Liver (tissue), 9 donors: ENCODE measurements around the gene IL22RA1. TPM values are rescaled to one million over a fixed set of nuclear protein-coding genes. Genes with fewer than 3 reads are reported as not detected.

Source experiments
- DNase-seq: peaks from one replicate; pipeline ENCODE4 v3.0.0-alpha.2; 2017; ENCODE audit warnings: low spot score
- H3K27ac ChIP-seq, 2 donors: one replicate each; pipeline ENCODE4 v1.7.0; 2013; ENCODE audit warnings: inconsistent platforms in 2 of 2, low read length in 2 of 2, control low read depth in 1 of 2, low read depth in 1 of 2, mild to moderate bottlenecking in 1 of 2
- H3K27me3 ChIP-seq, 4 donors: one replicate each; pipeline versions ENCODE4 v1.6.1 to v1.7.0; 2013; ENCODE audit warnings: low read length in 3 of 4, inconsistent platforms in 1 of 4, mild to moderate bottlenecking in 1 of 4, moderate library complexity in 1 of 4; ENCODE audit not compliant: control insufficient read depth in 4 of 4, insufficient read depth in 4 of 4
- H3K36me3 ChIP-seq, 4 donors: one replicate each; pipeline versions ENCODE4 v1.6.1 to v1.7.0; 2013; ENCODE audit warnings: low read length in 3 of 4, mild to moderate bottlenecking in 3 of 4, low read depth in 1 of 4, moderate library complexity in 1 of 4; ENCODE audit not compliant: control insufficient read depth in 4 of 4, insufficient read depth in 3 of 4
- H3K4me1 ChIP-seq, 4 donors: one replicate each; pipeline versions ENCODE4 v1.6.1 to v1.7.0; 2013; ENCODE audit warnings: low read length in 3 of 4, mild to moderate bottlenecking in 3 of 4, moderate library complexity in 1 of 4; ENCODE audit not compliant: control insufficient read depth in 4 of 4, insufficient read depth in 4 of 4
- H3K4me3 ChIP-seq, 3 donors: one replicate each; pipeline versions ENCODE4 v1.6.1 to v1.7.0; 2013; ENCODE audit warnings: low read length in 3 of 3, control low read depth in 1 of 3, low read depth in 1 of 3, mild to moderate bottlenecking in 1 of 3
- H3K9ac ChIP-seq, 2 donors: one replicate each; pipeline ENCODE4 v1.7.0; 2013; ENCODE audit warnings: low read length in 2 of 2, mild to moderate bottlenecking in 2 of 2, moderate library complexity in 2 of 2, control low read depth in 1 of 2, low read depth in 1 of 2
- H3K9me3 ChIP-seq, 4 donors: one replicate each; pipeline versions ENCODE4 v1.6.1 to v1.7.0; 2013; ENCODE audit warnings: low read length in 3 of 4; ENCODE audit not compliant: control insufficient read depth in 4 of 4
- EGR1 ChIP-seq, 2 donors: IDR thresholded peaks; 2 replicates each; pipeline ENCODE4 v1.6.1; 2016 to 2018; ENCODE audit warnings: antibody characterized with exemption in 2 of 2, low read depth in 2 of 2
- FOXA1 ChIP-seq: IDR thresholded peaks from 2 replicates; pipeline ENCODE4 v1.6.1; 2016; ENCODE audit warnings: antibody characterized with exemption
- FOXA2 ChIP-seq: IDR thresholded peaks from 2 replicates; pipeline ENCODE4 v1.6.1; 2016; ENCODE audit warnings: antibody characterized with exemption
- GABPA ChIP-seq, 2 donors: IDR thresholded peaks in 1 of 2; conservative IDR thresholded peaks in 1 of 2; 2 replicates each; pipeline ENCODE4 v1.6.1; 2016; ENCODE audit warnings: antibody characterized with exemption in 2 of 2, mild to moderate bottlenecking in 1 of 2, moderate library complexity in 1 of 2
- HNF4A ChIP-seq, 2 donors: conservative IDR thresholded peaks; 2 replicates each; pipeline ENCODE4 v1.6.1; 2016; ENCODE audit warnings: antibody characterized with exemption in 2 of 2, mild to moderate bottlenecking in 2 of 2
- HNF4G ChIP-seq: IDR thresholded peaks from 2 replicates; pipeline ENCODE4 v1.6.1; 2016; ENCODE audit warnings: antibody characterized with exemption
- JUND ChIP-seq, 2 donors: IDR thresholded peaks; 2 replicates each; pipeline ENCODE4 v1.6.1; 2016; ENCODE audit warnings: antibody characterized with exemption in 2 of 2
- NR2F2 ChIP-seq: IDR thresholded peaks from 2 replicates; pipeline ENCODE4 v1.6.1; 2016; ENCODE audit warnings: antibody characterized with exemption
- RAD21 ChIP-seq, 2 donors: IDR thresholded peaks; 2 replicates each; pipeline ENCODE4 v1.6.1; 2016; ENCODE audit warnings: antibody characterized with exemption in 2 of 2, mild to moderate bottlenecking in 2 of 2
- RXRA ChIP-seq, 2 donors: IDR thresholded peaks; 2 replicates each; pipeline ENCODE4 v1.6.1; 2017 to 2018; ENCODE audit warnings: antibody characterized with exemption in 2 of 2, mild to moderate bottlenecking in 1 of 2
- SP1 ChIP-seq: IDR thresholded peaks from 2 replicates; pipeline ENCODE4 v1.6.1; 2018; ENCODE audit warnings: antibody characterized with exemption, mild to moderate bottlenecking
- TAF1 ChIP-seq: conservative IDR thresholded peaks from 2 replicates; pipeline ENCODE4 v1.6.1; 2016; ENCODE audit warnings: antibody characterized with exemption, mild to moderate bottlenecking
- YY1 ChIP-seq: IDR thresholded peaks from 2 replicates; pipeline ENCODE4 v1.6.1; 2016; ENCODE audit warnings: antibody characterized with exemption, mild to moderate bottlenecking
- ZBTB33 ChIP-seq: IDR thresholded peaks from 2 replicates; pipeline ENCODE4 v1.6.1; 2016; ENCODE audit warnings: antibody characterized with exemption
- WGBS: extraction: QIAGEN DNeasy Blood & Tissue Kit; methylation state at CpG from one replicate; pipeline ENCODE4 v1.1.7; 2013; 5-methylcytosine and 5-hydroxymethylcytosine counted together
- polyA plus RNA-seq, 2 donors: library from polyadenylated mRNA; stranded (reverse) in 1 of 2; unstranded in 1 of 2; fragments of 200-250 nt in 1 of 2; fragments of >200 nt in 1 of 2; fragmentation: Nextera tagmentation in 1 of 2; extraction: Ambion mirVana in 1 of 2; gene quantifications; one replicate each; pipeline versions ENCODE4 v1.2.1 to v1.2.3, GENCODE V29; 2013 to 2015
- total RNA-seq, 2 donors: library from RNA; depleted of rRNA; stranded (reverse); fragments of >200 nt; gene quantifications; one replicate each; pipeline ENCODE4 v1.2.3, GENCODE V29; 2014
- TF ChIP-seq, protein P1 (sequence below): IDR thresholded peaks from 2 replicates; pipeline ENCODE4 v1.6.1; 2016; ENCODE audit warnings: antibody characterized with exemption, mild to moderate bottlenecking
- TF ChIP-seq, protein P2 (sequence below): fragments of 150-350 bp; IDR thresholded peaks from 2 replicates; pipeline ENCODE4 v1.5.1; 2017; ENCODE audit warnings: improper control_type of control experiment, low read depth, low read length; ENCODE audit not compliant: missing input control
- TF ChIP-seq, protein P3 (sequence below): IDR thresholded peaks from 2 replicates; pipeline ENCODE4 v1.6.1; 2016; ENCODE audit warnings: antibody characterized with exemption
- TF ChIP-seq, protein P4 (sequence below): IDR thresholded peaks from 2 replicates; pipeline ENCODE4 v1.6.1; 2016; ENCODE audit warnings: antibody characterized with exemption
- donor health status: healthy.
- donor health status: healthy.
- donor health status: healthy.
- donor health status: healthy.
- donor health status: healthy.

Gene IL22RA1
- total and polyA plus RNA-seq, 4 donors: 2.1 to 4.5 (median 3.4) TPM

DNA sequence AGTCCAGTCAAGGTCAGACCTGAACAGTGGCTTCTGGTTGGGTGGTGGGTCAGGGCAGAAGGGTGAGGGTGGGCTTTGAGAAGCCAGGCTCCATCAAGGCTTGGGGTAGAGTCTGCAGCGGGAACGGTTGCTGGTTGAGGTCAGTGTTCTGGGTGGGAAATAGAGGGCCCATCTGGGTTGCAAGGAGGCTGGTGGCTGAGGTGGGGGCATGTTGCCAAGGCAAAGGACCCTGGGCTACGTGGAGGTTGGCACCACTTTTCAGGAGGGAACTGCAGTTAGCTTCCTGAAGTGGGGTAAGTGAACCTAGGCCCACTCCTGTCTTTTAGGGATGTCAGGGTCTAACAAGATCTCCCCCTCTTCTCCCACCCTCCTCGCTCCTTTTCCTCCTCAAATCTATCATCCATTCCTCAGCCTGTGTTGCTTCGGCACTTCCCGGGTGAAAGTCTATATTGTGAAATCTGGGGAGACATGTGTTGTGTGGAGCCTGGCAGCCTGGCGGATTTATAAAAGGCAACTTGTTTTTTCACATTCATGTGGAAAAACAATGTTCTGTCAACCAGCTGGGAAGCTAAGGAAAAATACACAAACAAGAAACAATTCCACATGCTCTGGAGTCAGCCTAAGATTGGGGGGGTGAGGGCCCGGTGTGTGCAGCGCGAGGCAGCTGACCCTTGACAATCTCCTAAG lies 1.5 kb downstream of the IL22RA1 start:
- DNase-seq: no peak
- TF ChIP-seq SP1 (peak; percentile 70), FOXA2 (no peak), RAD21 (IDR thresholded peaks at IDR 0.05) (peak; percentile 12 to 32), HNF4A (conservative IDR thresholded peaks at IDR 0.05) (peak; percentile 92 to 93), NR2F2 (no peak), YY1 (peak; percentile 41), RXRA (IDR thresholded peaks at IDR 0.05) (peak; percentile 60 to 66), EGR1 (IDR thresholded peaks at IDR 0.05; ENCODE audit: low read depth in 2 of 2) (peak; percentile 13 to 54), ZBTB33 (no peak), FOXA1 (no peak), TAF1 (no peak), HNF4G (peak; percentile 71), GABPA (IDR thresholded peaks at IDR 0.05 in 1 of 2, conservative IDR thresholded peaks at IDR 0.05 in 1 of 2) (peak in 1 of 2 donors; percentile 18), JUND (IDR thresholded peaks at IDR 0.05) (peak; percentile 50 to 53)
- TF ChIP-seq, protein P1, sequence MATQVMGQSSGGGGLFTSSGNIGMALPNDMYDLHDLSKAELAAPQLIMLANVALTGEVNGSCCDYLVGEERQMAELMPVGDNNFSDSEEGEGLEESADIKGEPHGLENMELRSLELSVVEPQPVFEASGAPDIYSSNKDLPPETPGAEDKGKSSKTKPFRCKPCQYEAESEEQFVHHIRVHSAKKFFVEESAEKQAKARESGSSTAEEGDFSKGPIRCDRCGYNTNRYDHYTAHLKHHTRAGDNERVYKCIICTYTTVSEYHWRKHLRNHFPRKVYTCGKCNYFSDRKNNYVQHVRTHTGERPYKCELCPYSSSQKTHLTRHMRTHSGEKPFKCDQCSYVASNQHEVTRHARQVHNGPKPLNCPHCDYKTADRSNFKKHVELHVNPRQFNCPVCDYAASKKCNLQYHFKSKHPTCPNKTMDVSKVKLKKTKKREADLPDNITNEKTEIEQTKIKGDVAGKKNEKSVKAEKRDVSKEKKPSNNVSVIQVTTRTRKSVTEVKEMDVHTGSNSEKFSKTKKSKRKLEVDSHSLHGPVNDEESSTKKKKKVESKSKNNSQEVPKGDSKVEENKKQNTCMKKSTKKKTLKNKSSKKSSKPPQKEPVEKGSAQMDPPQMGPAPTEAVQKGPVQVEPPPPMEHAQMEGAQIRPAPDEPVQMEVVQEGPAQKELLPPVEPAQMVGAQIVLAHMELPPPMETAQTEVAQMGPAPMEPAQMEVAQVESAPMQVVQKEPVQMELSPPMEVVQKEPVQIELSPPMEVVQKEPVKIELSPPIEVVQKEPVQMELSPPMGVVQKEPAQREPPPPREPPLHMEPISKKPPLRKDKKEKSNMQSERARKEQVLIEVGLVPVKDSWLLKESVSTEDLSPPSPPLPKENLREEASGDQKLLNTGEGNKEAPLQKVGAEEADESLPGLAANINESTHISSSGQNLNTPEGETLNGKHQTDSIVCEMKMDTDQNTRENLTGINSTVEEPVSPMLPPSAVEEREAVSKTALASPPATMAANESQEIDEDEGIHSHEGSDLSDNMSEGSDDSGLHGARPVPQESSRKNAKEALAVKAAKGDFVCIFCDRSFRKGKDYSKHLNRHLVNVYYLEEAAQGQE: peak; percentile 41
- TF ChIP-seq, protein P2, sequence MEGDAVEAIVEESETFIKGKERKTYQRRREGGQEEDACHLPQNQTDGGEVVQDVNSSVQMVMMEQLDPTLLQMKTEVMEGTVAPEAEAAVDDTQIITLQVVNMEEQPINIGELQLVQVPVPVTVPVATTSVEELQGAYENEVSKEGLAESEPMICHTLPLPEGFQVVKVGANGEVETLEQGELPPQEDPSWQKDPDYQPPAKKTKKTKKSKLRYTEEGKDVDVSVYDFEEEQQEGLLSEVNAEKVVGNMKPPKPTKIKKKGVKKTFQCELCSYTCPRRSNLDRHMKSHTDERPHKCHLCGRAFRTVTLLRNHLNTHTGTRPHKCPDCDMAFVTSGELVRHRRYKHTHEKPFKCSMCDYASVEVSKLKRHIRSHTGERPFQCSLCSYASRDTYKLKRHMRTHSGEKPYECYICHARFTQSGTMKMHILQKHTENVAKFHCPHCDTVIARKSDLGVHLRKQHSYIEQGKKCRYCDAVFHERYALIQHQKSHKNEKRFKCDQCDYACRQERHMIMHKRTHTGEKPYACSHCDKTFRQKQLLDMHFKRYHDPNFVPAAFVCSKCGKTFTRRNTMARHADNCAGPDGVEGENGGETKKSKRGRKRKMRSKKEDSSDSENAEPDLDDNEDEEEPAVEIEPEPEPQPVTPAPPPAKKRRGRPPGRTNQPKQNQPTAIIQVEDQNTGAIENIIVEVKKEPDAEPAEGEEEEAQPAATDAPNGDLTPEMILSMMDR: no peak
- TF ChIP-seq, protein P3, sequence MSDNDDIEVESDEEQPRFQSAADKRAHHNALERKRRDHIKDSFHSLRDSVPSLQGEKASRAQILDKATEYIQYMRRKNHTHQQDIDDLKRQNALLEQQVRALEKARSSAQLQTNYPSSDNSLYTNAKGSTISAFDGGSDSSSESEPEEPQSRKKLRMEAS: peak; percentile 89
- TF ChIP-seq, protein P4, sequence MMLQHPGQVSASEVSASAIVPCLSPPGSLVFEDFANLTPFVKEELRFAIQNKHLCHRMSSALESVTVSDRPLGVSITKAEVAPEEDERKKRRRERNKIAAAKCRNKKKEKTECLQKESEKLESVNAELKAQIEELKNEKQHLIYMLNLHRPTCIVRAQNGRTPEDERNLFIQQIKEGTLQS: no peak
- H3K9me3 ChIP-seq: no peaks in the 10 kb centered on the region
- H3K9ac ChIP-seq: no peak overlapping the region
- no peaks in the 10 kb centered on the region for H3K36me3 ChIP-seq
- H3K4me3 ChIP-seq: peak overlapping the region in 1 of 3 donors; percentile 2
- WGBS: 56% methylated on average over 10 of the region's 10 CpGs
- H3K27ac ChIP-seq: peak overlapping the region; percentile 23 to 62
- H3K27me3 ChIP-seq: no peaks in the 10 kb centered on the region
- peaks cover 4 to 27% (median 24%) of the 10 kb centered on the region in 4 donors for H3K4me1 ChIP-seq
